GM23248 (cell line): ENCODE data around the gene TJAP1.

Source experiments
- EZH2 ChIP-seq: fragments of 200-600 bp; sonication (generic); IDR thresholded peaks from 2 replicates; pipeline ENCODE4 v1.6.1; 2018; ENCODE audit warnings: antibody characterized with exemption, mild to moderate bottlenecking; ENCODE audit not compliant: insufficient read depth, poor library complexity, severe bottlenecking
- EZH2phosphoT487 ChIP-seq: fragments of 200-600 bp; sonication (generic); IDR thresholded peaks from 2 replicates; pipeline ENCODE4 v1.6.1; 2018; ENCODE audit warnings: antibody characterized with exemption, moderate library complexity, mild to moderate bottlenecking, low read depth; ENCODE audit not compliant: insufficient read depth

- TF ChIP-seq EZH2 (no peak), EZH2phosphoT487 (no peak)
Observed at GRCh38 chr6:43478008-43478372, 620 bp downstream of the TJAP1 start.
